Neural progenitor cell (in vitro differentiated cells): ENCODE measurements around the gene POLR1G.

Experiments
- CTCF ChIP-seq: fragments of 200-600 bp; sonication (generic); IDR thresholded peaks from 2 replicates; pipeline ENCODE4 v1.5.1; 2017; ENCODE audit warnings: antibody characterized with exemption, mild to moderate bottlenecking
- EZH2 ChIP-seq: fragments of 200-600 bp; sonication (generic); IDR thresholded peaks from 2 replicates; pipeline ENCODE4 v1.6.1; 2017; ENCODE audit warnings: antibody characterized with exemption, mild to moderate bottlenecking, moderate library complexity
- EZH2phosphoT487 ChIP-seq: fragments of 200-600 bp; sonication (generic); IDR thresholded peaks from 2 replicates; pipeline ENCODE4 v1.6.1; 2017; ENCODE audit warnings: antibody characterized with exemption

GRCh38 chr19:45445139-45445538 lies 38.7 kb downstream of the POLR1G start:
- TF ChIP-seq EZH2 (no peak), EZH2phosphoT487 (no peak), CTCF (no peak)
